ENCODE data around the gene OSM.

- TF ChIP-seq CTCF (IDR thresholded peaks at IDR 0.05) = no peak
- no peak for TF ChIP-seq POLR2AphosphoS5 (IDR thresholded peaks at IDR 0.05)
These were observed 14.0 kb downstream of the OSM start for GRCh38 chr22:30252411-30253204.
